ENCODE results near the gene UST. TPM values are rescaled to one million over a fixed set of nuclear protein-coding genes. Genes with fewer than 3 reads are reported as not detected.

The UST gene
- total RNA-seq, 2 experiments from 2014 or later: 1.4 to 4.1 TPM

DNA sequence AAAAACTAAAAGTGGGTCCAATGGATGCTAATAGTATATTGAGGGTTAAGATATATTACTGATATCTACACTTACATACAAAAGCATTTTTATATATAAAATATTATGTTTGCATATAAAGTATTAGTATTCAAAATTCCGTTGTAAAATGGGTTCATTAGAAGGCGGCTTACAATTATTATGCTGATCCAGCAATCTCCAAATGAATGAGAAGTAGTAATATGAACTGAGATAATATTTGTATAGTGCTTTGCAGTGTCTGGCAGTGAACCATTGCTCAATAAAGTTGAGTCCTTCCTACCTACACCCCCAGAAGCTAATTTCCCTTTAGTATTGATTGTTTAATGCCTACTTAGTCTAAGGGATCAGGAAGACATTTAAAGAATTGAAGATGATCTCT is 146.2 kb downstream of the UST start:
- POLR2A ChIA-PET: interaction anchor here (1.4 kb wide), 1 partner anchor 51 kb away, joined by 3 read pairs; no protein-coding TSS in a partner anchor
- no peaks in the 10 kb centered on the region for H3K79me2 ChIP-seq (ENCODE audit: insufficient read depth, low read depth, low read length)
- no peaks in the 10 kb centered on the region for H4K20me1 ChIP-seq (ENCODE audit: insufficient read depth, low read length)
- H3K27ac ChIP-seq (ENCODE audit: low read depth, low read length, poor library complexity, severe bottlenecking): no peak overlapping the region
- no peak overlapping the region for H3K4me2 ChIP-seq (ENCODE audit: low read length)
- no peaks in the 10 kb centered on the region for H3K9me2 ChIP-seq (ENCODE audit: insufficient read depth, low read length)
- TF ChIP-seq, protein P1, sequence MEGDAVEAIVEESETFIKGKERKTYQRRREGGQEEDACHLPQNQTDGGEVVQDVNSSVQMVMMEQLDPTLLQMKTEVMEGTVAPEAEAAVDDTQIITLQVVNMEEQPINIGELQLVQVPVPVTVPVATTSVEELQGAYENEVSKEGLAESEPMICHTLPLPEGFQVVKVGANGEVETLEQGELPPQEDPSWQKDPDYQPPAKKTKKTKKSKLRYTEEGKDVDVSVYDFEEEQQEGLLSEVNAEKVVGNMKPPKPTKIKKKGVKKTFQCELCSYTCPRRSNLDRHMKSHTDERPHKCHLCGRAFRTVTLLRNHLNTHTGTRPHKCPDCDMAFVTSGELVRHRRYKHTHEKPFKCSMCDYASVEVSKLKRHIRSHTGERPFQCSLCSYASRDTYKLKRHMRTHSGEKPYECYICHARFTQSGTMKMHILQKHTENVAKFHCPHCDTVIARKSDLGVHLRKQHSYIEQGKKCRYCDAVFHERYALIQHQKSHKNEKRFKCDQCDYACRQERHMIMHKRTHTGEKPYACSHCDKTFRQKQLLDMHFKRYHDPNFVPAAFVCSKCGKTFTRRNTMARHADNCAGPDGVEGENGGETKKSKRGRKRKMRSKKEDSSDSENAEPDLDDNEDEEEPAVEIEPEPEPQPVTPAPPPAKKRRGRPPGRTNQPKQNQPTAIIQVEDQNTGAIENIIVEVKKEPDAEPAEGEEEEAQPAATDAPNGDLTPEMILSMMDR (conservative IDR thresholded peaks at IDR 0.05; ENCODE audit: low read length): no peak
- TF ChIP-seq EZH2phosphoT487 (IDR thresholded peaks at IDR 0.05; ENCODE audit: borderline replicate concordance, low read depth, low read length): no peak
- H3K9me3 ChIP-seq (ENCODE audit: low read length): no peaks in the 10 kb centered on the region
- no peak overlapping the region for H3K4me3 ChIP-seq (ENCODE audit: low read depth, low read length, poor library complexity, severe bottlenecking)
- BruUV-seq (replicated peaks): no TSS peak
- H3K36me3 ChIP-seq (ENCODE audit: insufficient read depth, low read length): no peaks in the 10 kb centered on the region
- CTCF ChIA-PET (ENCODE audit: unreplicated experiment): no interaction called here
- no peak overlapping the region for H2AFZ ChIP-seq (ENCODE audit: low read length)
- intact Hi-C loops (cut with micrococcal nuclease; ENCODE audit: unreplicated experiment): no loop called here
- DNase-seq (ENCODE audit: low spot score): no peak
- H3K4me1 ChIP-seq (ENCODE audit: insufficient read depth, low read length, poor library complexity, severe bottlenecking): no peaks in the 10 kb centered on the region

DNA sequence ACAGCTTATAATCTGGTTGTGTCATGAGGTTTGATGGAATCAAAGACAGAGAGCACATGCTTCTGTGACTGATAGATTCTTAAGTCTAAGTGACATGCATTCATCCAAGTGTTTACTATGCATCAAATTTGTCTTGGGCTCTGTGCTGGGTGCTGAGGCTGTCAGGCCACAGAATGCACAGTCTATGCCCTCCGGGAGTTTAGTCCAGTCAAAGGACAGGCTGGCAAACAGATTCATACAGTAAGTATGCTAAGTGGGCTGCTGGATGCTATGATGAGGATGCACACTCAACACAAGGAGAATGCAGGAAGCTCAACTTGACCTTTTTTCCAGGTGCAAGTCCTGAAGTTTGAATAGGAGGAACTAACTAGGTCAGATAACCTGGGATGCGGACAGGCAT is 146.7 kb downstream of the UST start:
- ChIA-PET POLR2A (interaction anchor here (1.4 kb wide), 1 partner anchor 51 kb away, joined by 3 read pairs; no protein-coding TSS in a partner anchor), CTCF (ENCODE audit: unreplicated experiment) (no interaction called here)
- H3K9me3 ChIP-seq (ENCODE audit: low read length): no peaks in the 10 kb centered on the region
- H3K79me2 ChIP-seq (ENCODE audit: insufficient read depth, low read depth, low read length): no peaks in the 10 kb centered on the region
- intact Hi-C loops (cut with micrococcal nuclease; ENCODE audit: unreplicated experiment): no loop called here
- H3K36me3 ChIP-seq (ENCODE audit: insufficient read depth, low read length): no peaks in the 10 kb centered on the region
- no peak for DNase-seq (ENCODE audit: low spot score)
- no TSS peak for BruUV-seq (replicated peaks)
- H3K4me1 ChIP-seq (ENCODE audit: insufficient read depth, low read length, poor library complexity, severe bottlenecking): no peaks in the 10 kb centered on the region
- TF ChIP-seq, protein P1 (conservative IDR thresholded peaks at IDR 0.05; ENCODE audit: low read length): no peak
- no peak for TF ChIP-seq EZH2phosphoT487 (IDR thresholded peaks at IDR 0.05; ENCODE audit: borderline replicate concordance, low read depth, low read length)
- no peak overlapping the region for H3K4me2 ChIP-seq (ENCODE audit: low read length)
- H3K4me3 ChIP-seq (ENCODE audit: low read depth, low read length, poor library complexity, severe bottlenecking): no peak overlapping the region
- no peaks in the 10 kb centered on the region for H4K20me1 ChIP-seq (ENCODE audit: insufficient read depth, low read length)
- no peaks in the 10 kb centered on the region for H3K9me2 ChIP-seq (ENCODE audit: insufficient read depth, low read length)
- no peak overlapping the region for H2AFZ ChIP-seq (ENCODE audit: low read length)
- H3K27ac ChIP-seq (ENCODE audit: low read depth, low read length, poor library complexity, severe bottlenecking): no peak overlapping the region

DNA sequence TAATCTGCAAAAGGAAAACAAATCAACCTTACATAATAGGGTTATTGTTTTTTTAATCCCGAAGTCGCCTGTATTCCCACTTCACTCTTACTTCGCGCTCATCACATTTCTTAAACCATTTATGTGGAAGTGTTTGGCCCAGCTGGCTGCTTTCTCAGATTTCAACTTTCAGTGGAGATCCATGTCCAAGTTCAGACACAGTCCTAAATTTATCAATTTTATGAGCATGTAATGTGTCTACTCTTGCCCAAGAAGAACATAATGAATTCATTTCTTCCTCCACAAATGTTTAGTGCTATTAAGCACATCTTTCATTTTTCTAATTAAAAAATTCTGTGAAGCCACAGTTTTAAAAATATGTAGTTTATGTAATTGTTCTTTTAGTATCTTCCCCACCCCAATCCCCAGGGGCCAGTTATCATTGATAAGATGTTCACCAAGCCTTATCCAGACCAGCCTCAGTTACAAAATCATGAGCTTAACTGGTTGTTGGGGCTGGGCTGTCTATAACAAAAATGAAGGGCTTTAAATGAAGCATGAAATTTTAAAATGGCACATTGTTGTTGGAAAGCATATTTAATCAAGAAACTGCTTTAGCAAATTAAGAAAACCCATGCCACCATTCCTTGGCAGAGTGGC is 151.7 kb downstream of the UST start:
- Histone ChIP-seq H3K4me2 (ENCODE audit: low read length) (no peak overlapping the region), H3K9me2 (ENCODE audit: insufficient read depth, low read length) (no peaks in the 10 kb centered on the region), H4K20me1 (ENCODE audit: insufficient read depth, low read length) (no peaks in the 10 kb centered on the region), H3K9me3 (ENCODE audit: low read length) (no peaks in the 10 kb centered on the region), H3K79me2 (ENCODE audit: insufficient read depth, low read depth, low read length) (no peaks in the 10 kb centered on the region), H3K4me1 (ENCODE audit: insufficient read depth, low read length, poor library complexity, severe bottlenecking) (no peaks in the 10 kb centered on the region), H3K4me3 (ENCODE audit: low read depth, low read length, poor library complexity, severe bottlenecking) (no peak overlapping the region), H3K36me3 (ENCODE audit: insufficient read depth, low read length) (no peaks in the 10 kb centered on the region), H2AFZ (ENCODE audit: low read length) (no peak overlapping the region), H3K27ac (ENCODE audit: low read depth, low read length, poor library complexity, severe bottlenecking) (no peak overlapping the region)
- TF ChIP-seq EZH2phosphoT487 (IDR thresholded peaks at IDR 0.05; ENCODE audit: borderline replicate concordance, low read depth, low read length): no peak
- TF ChIP-seq, protein P1 (conservative IDR thresholded peaks at IDR 0.05; ENCODE audit: low read length): no peak
- no peak for DNase-seq (ENCODE audit: low spot score)
- POLR2A ChIA-PET: no interaction called here
- CTCF ChIA-PET (ENCODE audit: unreplicated experiment): no interaction called here
- intact Hi-C loops (cut with micrococcal nuclease; ENCODE audit: unreplicated experiment): no loop called here
- BruUV-seq (replicated peaks): no TSS peak

Measured in OCI-LY7 (cell line).